GM21717 (cell line): ENCODE data around the gene RTN1.

Experiments
- ATAC-seq: cut with Tn5 transposase; IDR thresholded peaks from one replicate; pipeline ENCODE4 v1.9.1; 2021; ENCODE audit warnings: mild to moderate bottlenecking, moderate library complexity; ENCODE audit not compliant: unreplicated experiment

RTN1 gene

DNA sequence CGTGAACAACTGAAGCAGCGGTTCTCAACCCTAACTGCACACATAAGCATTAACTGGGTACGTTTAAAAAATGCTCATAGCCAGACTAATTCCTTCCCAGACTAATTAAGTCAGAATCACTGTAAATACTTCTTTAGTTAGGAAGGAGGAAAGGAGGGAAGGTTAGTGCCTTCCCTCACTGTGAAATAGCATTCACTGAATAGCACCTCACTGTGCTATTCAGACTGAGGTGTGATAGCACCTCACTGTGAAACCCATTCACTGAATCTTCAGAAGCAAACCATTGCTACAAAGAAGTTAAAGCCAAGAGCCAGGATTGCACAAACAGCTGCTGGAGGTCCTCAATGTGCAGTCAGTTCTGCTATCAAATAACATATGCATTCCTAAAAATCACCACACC is 58.8 kb downstream of the RTN1 start:
- no peak for ATAC-seq

DNA sequence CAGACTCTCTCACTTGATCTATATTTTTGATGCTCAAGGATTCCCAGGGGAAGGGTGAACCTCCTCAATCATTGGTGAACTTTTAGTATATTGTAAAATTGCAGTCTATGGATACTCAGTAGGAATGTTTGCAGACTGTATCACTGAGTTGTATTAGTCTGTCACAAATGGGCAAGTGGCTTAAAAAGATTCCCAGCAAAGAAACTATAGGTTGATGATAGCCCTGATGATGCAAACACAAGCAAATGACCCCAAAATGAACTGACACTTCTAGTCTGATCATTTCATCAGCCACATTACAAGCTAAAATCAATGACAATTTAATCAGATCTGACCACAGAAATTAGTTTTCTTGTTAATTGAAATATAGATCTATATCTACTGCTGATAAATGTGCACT is 59.5 kb downstream of the RTN1 start:
- ATAC-seq = no peak

DNA sequence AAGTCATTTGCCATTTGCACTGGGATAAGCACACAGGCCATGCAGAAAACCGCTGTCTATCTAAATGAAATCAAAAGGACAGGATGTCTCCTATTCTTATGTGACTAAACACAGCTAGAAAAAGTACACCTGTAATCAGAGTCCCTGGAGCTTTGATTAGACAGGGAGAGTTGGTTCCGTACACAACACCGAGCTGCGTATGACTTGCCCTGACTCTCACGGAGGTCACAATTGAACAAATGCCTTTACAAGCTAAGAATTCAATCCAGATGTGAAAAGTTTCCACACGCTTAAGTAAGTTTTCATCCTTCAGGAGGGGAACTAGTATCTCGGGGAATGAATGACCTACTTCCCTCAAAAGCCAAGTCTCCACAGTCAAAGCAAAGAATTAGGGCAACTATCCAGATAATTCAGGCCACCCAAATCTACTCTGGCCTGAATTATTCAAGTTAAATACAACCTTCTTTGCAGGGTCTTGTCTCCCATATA is 67.5 kb downstream of the RTN1 start:
- no peak for ATAC-seq

DNA sequence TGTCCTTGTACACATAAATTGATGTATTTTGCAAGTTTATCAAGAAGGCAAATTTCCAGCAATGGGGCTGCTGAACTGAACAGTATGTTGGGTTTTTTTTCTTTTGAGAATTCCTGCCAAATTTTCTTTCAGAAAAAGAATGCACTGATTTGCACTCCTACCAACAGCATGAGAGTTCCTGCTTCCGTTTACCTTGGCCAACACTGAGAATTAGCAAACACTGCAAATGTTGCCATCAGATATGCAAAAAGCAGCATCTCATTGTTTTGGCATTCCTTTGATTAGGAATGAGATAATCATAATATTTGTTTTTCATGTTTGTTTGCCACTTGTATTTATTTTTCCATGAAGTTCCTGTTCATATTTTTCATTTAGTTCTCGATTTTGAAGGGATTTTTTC is 82.4 kb downstream of the RTN1 start:
- no peak for ATAC-seq

DNA sequence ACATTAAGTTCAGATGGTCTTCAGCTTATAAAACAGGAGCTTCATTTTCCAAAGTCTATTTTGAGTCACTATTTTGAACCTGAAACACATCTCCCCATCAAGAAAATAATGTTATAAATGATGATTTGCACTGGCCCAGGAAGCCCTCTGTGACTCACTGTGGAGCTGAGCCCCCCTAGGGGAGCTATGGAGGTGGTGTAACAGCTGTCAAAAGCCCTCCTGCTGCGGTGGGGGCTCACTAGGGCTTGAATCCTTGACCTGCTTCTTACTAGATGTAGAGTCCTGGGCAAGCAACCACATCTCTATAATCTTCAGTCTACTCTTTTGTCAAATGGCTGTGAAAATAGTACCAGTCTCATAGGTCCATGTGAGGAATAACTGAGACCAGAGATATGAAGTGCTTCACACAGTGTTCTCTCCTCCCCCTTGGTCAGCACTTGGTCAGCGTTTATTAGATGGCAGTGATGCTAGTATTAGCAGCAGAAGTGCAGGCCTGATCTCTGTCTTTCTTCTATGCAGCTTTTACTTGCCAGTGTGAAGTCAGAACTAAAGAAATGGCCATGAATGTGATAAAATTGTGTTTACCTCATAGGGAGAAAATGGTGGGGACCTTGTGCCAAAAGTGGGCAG is 83.4 kb downstream of the RTN1 start:
- no peak for ATAC-seq

DNA sequence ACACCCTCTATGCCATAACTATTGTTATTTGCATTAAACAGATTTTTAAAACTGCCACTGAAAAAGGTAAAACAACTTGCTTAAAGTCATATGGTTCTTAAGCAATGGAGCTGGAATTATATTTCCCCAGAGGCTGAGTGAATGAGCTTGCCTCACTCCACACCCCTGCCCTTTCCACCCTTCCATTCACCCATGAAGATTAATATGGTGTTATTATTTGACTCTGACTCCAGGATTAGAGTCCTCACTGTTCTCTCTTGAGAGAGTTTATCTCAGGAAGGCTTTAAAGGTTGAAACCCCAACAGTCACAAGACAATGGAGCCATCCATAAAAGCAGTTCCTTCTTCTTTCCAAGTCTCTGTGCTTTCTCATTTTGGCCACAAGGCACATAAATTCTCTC is 84.9 kb downstream of the RTN1 start:
- no peak for ATAC-seq

DNA sequence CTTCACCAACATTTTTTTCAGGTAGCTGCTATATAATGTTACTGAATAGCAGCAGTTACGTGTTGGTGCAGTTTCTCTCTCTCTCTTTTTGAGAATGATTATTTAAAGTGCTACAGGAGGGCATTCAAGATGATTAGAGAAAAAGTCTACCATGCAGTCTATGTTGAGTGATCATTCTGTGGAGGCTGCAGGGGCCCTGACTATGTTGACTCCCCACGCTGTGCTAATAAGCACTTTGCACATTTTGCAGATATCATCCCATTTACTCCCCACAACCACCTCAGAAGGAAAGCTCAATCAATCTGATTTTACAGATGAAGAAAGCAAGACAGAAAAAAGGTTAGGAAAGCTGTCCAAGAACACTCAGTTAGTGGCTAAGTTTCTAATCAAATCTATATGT is 87.8 kb downstream of the RTN1 start:
- ATAC-seq = no peak

DNA sequence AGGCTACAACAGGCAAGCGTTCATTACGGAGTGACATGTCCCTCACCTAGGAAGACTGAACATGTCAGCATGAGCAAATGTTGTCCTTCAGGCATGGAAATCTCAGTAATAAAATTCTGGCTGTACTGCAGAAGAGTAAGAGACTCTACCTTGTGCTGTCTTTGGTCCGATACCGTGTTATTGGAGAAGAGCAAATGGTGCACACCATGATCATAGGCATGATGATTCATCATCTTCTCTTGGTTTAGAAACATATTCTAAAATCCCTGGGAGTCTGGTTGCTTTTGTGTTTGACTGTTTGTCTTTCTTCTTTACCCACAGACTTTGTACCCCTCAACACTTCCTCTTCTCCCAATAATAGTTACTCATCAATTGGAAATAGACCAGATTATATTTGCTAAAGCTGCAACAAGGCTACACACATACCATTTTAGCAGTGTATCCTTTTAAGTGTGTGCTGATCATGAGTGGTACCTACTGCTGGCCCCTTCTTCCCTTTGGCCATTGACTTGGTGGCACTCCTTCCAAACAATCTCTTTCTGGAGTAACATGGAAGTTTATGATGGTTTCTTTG is 93.5 kb downstream of the RTN1 start:
- ATAC-seq = no peak

DNA sequence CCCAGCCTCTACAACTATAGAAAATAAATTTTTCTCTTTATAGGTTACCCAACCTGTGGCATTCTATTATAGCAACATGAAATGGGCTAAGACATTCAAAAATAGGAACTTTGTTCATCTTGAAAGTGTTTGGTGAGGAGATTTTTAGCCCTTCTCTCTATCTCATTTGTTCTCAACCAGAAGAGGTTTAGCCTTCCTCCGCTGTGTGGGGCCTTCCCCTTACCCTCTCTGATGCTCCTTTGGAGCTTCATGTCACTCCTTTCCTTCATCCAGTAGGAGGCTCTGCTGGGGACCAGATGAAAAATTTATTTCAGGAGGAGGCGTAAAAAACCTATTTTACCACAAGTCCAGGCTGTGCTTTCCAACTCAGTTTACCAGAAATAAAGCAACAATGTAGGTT is 94.1 kb downstream of the RTN1 start:
- ATAC-seq = no peak

DNA sequence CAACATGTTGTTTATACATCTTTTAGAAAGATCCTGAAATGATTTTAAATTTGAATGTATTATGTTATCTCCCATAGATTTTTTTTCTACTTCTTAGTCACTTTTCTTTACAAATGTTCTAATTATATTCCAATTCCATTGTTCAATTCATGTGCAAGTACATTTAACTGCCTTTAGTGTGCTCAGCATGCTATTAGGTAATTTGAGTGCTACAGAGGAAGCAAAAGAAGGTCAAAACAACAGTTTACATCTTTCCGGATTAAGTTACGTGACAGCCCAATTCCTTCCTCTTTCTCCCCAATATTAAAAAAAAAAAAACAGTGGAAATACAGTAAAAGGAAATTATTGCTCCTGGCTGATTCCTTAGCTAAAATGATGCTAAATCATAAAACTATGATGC is 98.3 kb downstream of the RTN1 start:
- ATAC-seq = no peak

DNA sequence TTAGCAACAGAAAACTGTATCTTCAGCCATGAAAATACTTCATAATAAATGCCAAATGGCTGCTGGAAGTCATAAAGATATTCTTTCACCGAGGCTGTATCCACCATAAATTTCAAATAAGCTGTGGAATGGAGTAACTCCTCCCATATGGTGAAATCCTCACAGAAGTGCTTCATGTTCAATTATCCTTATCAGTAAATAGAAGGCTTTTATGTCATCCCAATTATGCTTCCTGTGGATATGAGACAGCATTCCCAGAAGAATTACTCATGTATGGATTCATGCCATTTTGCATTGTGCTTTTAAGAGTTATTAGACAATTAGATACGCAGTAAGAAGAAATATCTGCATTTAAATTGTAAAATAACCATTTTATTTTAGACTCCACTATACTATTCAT is 99.0 kb downstream of the RTN1 start:
- no peak for ATAC-seq

DNA sequence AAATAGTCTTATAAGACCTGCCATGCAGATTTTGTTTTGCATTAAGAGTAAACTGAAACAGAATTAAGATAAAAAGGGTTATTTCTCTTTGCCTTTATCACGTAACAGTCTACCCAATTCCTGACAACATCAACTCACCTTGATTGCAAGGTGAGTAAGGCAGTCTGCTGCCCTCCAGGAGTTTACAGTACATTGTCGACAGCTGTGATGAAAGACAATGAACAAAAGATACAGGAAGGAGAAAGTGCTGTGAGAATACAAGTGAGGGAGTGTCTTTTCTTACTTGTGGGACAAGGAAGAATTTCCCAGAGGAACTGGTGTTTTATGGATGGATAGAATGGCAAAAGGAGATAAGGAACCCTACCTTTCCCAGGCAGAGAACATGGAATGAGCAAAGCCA is 101.0 kb downstream of the RTN1 start:
- no peak for ATAC-seq

DNA sequence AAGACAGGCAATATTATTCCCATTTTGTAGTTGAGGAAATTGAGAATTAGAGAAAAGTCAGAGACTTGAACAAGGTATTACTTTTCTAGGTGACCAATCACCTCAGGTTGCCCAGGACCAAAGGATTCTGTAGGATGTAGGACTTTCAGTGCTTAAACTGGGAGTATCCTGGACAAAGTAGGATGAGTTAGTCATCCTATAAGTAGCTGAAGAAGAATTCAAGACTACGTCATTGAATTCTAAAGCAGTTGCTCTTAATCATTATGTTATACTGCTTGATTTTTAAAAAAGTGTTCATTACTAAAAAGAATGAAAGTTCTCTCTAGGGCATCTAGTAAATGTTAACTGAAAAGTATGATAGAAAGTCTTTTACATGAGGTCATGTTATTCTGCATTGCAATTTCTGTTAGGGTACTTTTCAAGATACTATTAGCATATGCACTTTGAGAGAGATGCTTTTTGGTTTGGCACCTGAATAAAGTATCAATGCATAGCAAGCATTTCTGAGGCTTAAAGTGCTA is 101.7 kb downstream of the RTN1 start:
- no peak for ATAC-seq

DNA sequence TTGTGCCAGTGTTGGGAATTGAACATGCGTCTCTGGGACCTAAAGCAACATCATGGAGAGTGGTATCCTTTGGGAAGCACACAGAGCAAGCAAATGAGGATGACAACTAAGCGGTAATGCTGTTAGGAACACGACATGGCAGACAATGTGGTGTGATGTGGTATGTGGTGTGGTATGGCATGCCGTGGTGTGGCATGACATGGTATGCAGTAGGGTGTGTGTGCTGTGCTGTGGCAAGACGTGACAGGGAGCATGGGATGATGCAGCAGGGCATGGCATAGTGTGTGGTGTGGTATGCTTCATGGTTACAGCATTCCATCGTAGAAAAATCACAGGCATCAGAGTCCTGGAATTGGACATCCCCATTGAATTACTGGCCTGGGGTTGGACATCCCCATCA is 108.7 kb downstream of the RTN1 start:
- ATAC-seq = no peak

DNA sequence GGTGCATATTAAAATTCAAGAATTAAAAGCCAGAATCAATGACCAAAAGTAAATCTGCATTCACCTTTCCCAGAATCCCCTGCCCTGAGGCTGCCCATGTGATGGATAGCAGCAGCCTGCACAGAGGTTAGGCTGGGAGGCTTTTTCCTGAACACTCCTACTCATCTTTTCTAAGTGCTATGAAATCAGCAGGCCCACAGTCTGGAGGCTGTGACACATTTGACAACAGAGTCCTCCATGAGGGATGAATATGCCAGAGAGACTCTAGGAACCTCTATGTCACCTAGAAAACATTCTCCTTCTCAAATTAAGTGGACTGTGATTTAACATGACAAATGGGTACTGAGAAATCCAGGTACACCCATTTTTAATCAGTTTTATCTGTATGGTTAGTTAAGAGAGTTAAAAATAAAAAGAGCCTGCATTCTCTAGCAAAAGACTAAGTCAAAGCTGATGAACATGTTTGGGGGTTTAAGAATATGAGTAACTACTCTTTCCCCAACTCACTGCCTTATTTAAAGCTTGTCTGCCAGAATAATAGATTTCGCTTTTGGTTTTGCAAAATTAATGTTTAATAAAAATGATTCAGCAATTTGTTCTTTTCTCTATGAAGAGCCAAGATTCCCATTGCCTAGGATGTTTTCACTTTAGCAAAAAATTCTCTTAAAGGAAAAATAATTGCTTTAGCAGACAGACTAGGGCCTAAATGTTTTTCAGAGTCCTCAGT is 115.0 kb downstream of the RTN1 start:
- no peak for ATAC-seq

DNA sequence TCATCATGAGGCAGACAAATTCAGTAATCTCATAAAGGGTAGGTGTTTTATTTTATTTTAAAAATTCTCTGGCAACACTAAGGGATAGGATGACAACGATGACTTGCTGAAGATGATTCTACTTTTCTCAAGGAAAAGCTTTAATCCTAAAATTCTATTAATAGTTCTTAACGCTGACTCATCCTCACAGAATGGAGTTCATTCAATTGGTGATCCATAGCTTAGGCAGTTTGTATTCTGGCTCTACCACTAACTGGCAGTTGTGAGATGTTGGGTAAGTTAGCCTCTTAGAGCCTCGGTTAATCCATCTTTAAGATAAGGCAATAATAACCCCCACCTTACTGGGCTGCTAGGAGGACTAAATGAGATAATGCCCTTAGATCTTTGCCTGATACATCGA is 116.3 kb downstream of the RTN1 start:
- no peak for ATAC-seq

DNA sequence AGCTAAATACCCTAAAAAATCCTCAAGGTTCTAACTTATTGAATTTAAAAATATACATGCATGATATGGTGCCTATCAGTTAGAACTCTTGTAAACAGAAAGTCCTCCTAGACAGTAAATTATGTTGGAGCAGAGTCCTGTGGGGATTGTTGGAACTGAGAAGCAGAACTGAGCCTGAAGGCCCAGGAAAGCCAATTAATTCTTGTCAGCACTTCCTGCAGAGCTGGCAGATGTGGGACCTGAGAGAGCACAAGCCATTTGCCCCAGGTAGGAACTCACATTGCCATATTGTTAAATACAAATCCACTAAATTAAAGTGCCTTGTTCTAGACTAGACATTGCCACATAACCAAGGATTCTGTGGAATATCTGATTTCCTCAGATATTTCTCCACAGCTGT is 117.1 kb downstream of the RTN1 start:
- no peak for ATAC-seq

DNA sequence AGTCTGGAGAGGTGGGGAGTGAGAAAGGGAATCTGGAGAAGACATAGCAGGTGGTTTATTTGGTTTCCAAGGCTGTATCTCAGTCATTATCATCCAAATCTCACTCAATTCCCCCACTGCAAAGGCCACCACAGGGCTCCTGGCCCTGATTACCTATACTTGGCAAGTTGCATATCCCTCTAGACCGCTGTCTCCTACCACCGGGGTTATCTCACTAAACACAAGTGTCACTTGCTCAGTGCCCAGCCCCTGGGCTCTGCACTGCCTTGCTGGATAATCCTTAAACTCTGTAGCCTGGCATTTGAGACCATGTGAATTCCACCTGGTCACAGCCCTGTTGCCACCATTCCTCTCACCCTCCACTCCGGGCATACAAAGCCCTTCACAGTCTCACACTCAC is 119.0 kb downstream of the RTN1 start:
- ATAC-seq = no peak

DNA sequence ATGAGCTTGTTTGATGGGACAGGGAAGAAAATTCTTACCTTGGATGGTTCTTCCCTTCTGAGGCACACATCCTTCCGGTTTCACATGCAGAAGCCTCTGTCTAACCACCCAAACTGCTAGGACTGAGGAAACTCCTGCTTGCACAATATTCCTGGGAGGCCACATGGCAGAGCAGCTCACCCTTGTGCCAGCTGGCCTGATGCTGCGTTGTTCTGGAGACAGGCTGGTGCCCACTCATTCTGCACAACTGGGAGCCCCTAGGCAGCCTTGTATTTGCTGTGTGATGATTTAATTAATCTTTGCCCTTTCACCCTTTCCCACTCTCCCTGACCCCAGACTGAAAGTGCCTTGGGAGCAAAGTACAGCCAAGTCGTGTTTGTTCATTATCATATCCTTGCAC is 130.8 kb downstream of the RTN1 start:
- no peak for ATAC-seq

DNA sequence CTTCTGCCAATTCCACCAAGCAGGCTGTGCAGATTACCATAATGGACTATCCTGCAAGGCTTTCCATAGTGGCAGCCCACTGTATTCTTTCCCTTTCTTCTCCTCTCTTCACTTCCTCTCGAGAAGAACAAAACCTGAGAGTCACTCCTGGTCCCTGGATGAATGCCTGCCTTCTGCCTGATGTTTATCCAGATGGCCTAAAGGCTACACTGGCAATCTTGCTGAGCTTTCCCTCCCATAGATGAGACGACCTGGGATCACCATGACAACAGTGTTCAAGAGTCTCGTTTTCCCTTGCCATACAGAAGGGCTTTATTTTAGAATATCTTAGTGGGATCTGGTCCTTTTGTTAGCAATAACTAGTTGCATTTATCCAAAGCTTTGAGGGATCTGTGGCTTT is 142.3 kb downstream of the RTN1 start:
- no peak for ATAC-seq

DNA sequence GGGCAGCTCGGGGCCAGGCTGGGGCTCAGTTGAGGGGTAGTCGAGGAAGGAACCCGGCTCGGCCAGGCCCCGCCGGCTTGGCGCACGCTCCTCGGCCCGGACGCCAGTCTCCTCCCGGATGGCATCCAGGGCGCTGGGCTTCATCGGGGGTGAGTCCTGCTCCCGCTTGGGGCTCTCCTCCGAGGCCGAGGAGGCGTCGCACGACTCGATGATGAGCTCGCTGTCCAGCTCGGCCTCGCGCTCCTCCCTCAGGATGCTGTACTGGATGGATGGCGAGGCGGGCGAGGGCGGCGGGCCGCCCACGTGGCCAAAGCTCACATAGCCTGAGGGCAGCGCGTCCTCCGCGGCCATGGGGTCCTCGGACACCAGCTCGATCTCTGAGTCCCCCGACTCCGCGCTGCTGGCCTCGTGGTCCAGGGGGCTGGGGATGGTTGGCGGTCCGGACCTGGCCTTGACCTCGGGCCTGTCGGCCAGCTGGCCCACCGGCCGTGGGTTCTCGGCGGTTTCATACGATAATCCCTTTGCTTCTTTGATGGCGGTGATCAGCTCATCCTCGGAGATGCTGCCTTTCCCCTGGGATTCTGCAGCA is 143.4 kb downstream of the RTN1 start:
- ATAC-seq = no peak

DNA sequence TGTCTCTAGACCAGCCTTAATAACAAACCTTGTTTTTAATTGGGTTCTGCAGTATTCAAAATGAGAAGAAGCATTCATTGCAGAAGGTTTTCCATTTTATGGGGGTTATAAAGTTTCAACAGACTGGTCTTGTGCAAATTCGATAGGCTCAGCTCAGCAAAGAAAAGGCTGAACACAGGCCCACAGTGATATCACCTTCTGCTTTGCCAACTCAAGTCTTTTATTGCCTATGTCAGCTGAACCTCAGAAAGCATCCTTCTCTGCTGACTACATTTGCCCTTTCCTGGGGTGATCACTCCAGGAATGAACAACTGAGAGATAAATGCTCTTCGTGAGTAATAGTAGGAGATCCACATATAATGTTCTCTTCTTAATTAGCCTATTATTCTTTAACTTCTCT is 159.5 kb downstream of the RTN1 start:
- no peak for ATAC-seq
